GM18861 (cell line): Measurements from ENCODE around the gene LANCL2.
"Not testable (repeated sequence)": the region's sequence is repeated elsewhere in the genome, so short reads cannot be mapped to it uniquely, and the experiment has no call there.

Experiments
- ATAC-seq: cut with Tn5 transposase; IDR thresholded peaks from one replicate; pipeline ENCODE4 v1.9.1; 2021; ENCODE audit not compliant: unreplicated experiment

The LANCL2 gene

GRCh38 chr7:55365205-55365674 is at the start of gene LANCL2:
Gene LANCL2 (plus strand): TSS chr7:55365337. CDS start chr7:55366026, 689 bp downstream.
- peak; percentile 26 for ATAC-seq

- ATAC-seq, result no peak
Measured at GRCh38 chr7:55325371-55325792, 39.8 kb upstream of the LANCL2 start.

GRCh38 chr7:55326081-55326835 is 38.9 kb upstream of the LANCL2 start:
- no peak for ATAC-seq

GRCh38 chr7:55326945-55327626 is 38.1 kb upstream of the LANCL2 start:
- no peak for ATAC-seq

- no peak for ATAC-seq
Measured at GRCh38 chr7:55335151-55335550, 30.0 kb upstream of the LANCL2 start.

- no peak for ATAC-seq
Measured at GRCh38 chr7:55335786-55336185, 29.4 kb upstream of the LANCL2 start.

GRCh38 chr7:55336540-55336939 is 28.6 kb upstream of the LANCL2 start:
- ATAC-seq, result no peak

GRCh38 chr7:55339033-55340000 is 25.8 kb upstream of the LANCL2 start:
- ATAC-seq, result no peak

GRCh38 chr7:55342216-55342871 is 22.8 kb upstream of the LANCL2 start:
- no peak for ATAC-seq

- no peak for ATAC-seq
Measured at GRCh38 chr7:55343002-55343781, 21.9 kb upstream of the LANCL2 start.

- no peak for ATAC-seq
Measured at GRCh38 chr7:55343860-55344606, 21.1 kb upstream of the LANCL2 start.

- ATAC-seq, result no peak
Measured at GRCh38 chr7:55344840-55345239, 20.3 kb upstream of the LANCL2 start.

- ATAC-seq, result no peak
Measured at GRCh38 chr7:55345292-55345691, 19.8 kb upstream of the LANCL2 start.

- ATAC-seq, result no peak
Measured at GRCh38 chr7:55348502-55348901, 16.6 kb upstream of the LANCL2 start.

- no peak for ATAC-seq
Measured at GRCh38 chr7:55349121-55349520, 16.0 kb upstream of the LANCL2 start.

GRCh38 chr7:55350281-55350680 is 14.9 kb upstream of the LANCL2 start:
- no peak for ATAC-seq

GRCh38 chr7:55351263-55351662 is 13.9 kb upstream of the LANCL2 start:
- no peak for ATAC-seq

- not testable (repeated sequence) for ATAC-seq
Measured at GRCh38 chr7:55352947-55353273, 12.2 kb upstream of the LANCL2 start.

- ATAC-seq, result no peak
Measured at GRCh38 chr7:55360486-55360885, 4.7 kb upstream of the LANCL2 start.
